Kidney epithelial cell (primary cell): ENCODE measurements around the gene SDS. TPM values are rescaled to one million over a fixed set of nuclear protein-coding genes. Genes with fewer than 3 reads are reported as not detected.

Experiments used
- DNase-seq: peaks from one replicate; pipeline ENCODE4 v3.0.0-alpha.2; 2010; ENCODE audit warnings: low read depth
- H3K27me3 ChIP-seq: 2 replicates; pipeline ENCODE4 v1.6.0; 2011; ENCODE audit warnings: low read length; ENCODE audit not compliant: control insufficient read depth, insufficient read depth
- H3K36me3 ChIP-seq: 2 replicates; pipeline ENCODE4 v1.5.1; 2011; ENCODE audit warnings: low read length; ENCODE audit not compliant: control insufficient read depth, insufficient read depth
- H3K4me3 ChIP-seq: 2 replicates; pipeline ENCODE4 v1.5.1; 2011; ENCODE audit warnings: low read depth, mild to moderate bottlenecking, control low read depth, low read length
- CTCF ChIP-seq: IDR thresholded peaks from 2 replicates; pipeline ENCODE4 v1.5.1; 2011; ENCODE audit warnings: mild to moderate bottlenecking, moderate library complexity, low read length, control low read depth, inconsistent platforms; ENCODE audit not compliant: insufficient read depth, poor library complexity, severe bottlenecking
- total RNA-seq: library from RNA; depleted of rRNA; stranded (reverse); fragments of >200 nt; gene quantifications from 2 replicates; pipeline ENCODE4 v1.2.3, GENCODE V29; 2015

SDS gene
- total RNA-seq, 1 donor from 2014 or later, result not detected

GRCh38 chr12:113436586-113436985 lies 32.9 kb upstream of the SDS start:
- Histone ChIP-seq H3K36me3 (no peaks in the 10 kb centered on the region), H3K27me3 (peaks cover 6% of the 10 kb centered on the region), H3K4me3 (no peak overlapping the region)
- no peak for TF ChIP-seq CTCF
- no peak for DNase-seq

- Histone ChIP-seq H3K36me3 (no peaks in the 10 kb centered on the region), H3K27me3 (peaks cover 4% of the 10 kb centered on the region), H3K4me3 (no peak overlapping the region)
- DNase-seq, result no peak
- TF ChIP-seq CTCF, result no peak
Measured at GRCh38 chr12:113435367-113435766, 31.7 kb upstream of the SDS start.

- no peak for DNase-seq
- no peaks in the 10 kb centered on the region for H3K27me3 ChIP-seq
- no peaks in the 10 kb centered on the region for H3K36me3 ChIP-seq
- no peak overlapping the region for H3K4me3 ChIP-seq
- TF ChIP-seq CTCF, result no peak
Measured at GRCh38 chr12:113432986-113433385, 29.3 kb upstream of the SDS start.

- Histone ChIP-seq H3K36me3 (no peaks in the 10 kb centered on the region), H3K4me3 (no peak overlapping the region), H3K27me3 (no peaks in the 10 kb centered on the region)
- no peak for TF ChIP-seq CTCF
- DNase-seq, result no peak
Measured at GRCh38 chr12:113428482-113428881, 24.8 kb upstream of the SDS start.

- DNase-seq, result no peak
- Histone ChIP-seq H3K4me3 (no peak overlapping the region), H3K36me3 (no peaks in the 10 kb centered on the region), H3K27me3 (no peaks in the 10 kb centered on the region)
- TF ChIP-seq CTCF, result no peak
Measured at GRCh38 chr12:113427882-113428281, 24.2 kb upstream of the SDS start.

- DNase-seq, result no peak
- TF ChIP-seq CTCF, result no peak
- Histone ChIP-seq H3K27me3 (no peaks in the 10 kb centered on the region), H3K36me3 (no peaks in the 10 kb centered on the region), H3K4me3 (no peak overlapping the region)
Measured at GRCh38 chr12:113425960-113426453, 22.3 kb upstream of the SDS start.
